NT2/D1 (cell line): ENCODE data around the gene TMEM176A.

Experiments
- SUZ12 ChIP-seq: IDR thresholded peaks from 2 replicates; pipeline ENCODE4 v1.6.1; 2011; ENCODE audit not compliant: insufficient read length, insufficient read depth; ENCODE audit errors: extremely low read depth
- YY1 ChIP-seq: IDR thresholded peaks from 2 replicates; pipeline ENCODE4 v1.6.1; 2011; ENCODE audit not compliant: insufficient read length, insufficient read depth
- ZNF274 ChIP-seq: IDR thresholded peaks from 2 replicates; pipeline ENCODE4 v1.6.1; 2011; ENCODE audit warnings: mild to moderate bottlenecking, low read depth, low read length

GRCh38 chr7:150852371-150852905, 51.9 kb downstream of the TMEM176A start, which contains the start of gene AOC1:
- TF ChIP-seq YY1 (no peak), SUZ12 (no peak), ZNF274 (no peak)
